GM12864 (cell line): ENCODE data around the gene PCED1B.
A peak's percentile ranks its signal among the peaks of the same experiment; 100 is the strongest.

Experiments used
- DNase-seq: peaks from one replicate; pipeline ENCODE4 v3.0.0-alpha.2; 2011; ENCODE audit warnings: low read depth
- H3K4me3 ChIP-seq: 2 replicates; pipeline ENCODE4 v1.5.1; 2011; ENCODE audit warnings: mild to moderate bottlenecking, low read depth, low read length, control low read depth
- TF ChIP-seq, protein P1 (sequence below): IDR thresholded peaks from 2 replicates; pipeline ENCODE4 v1.5.1; 2011; ENCODE audit warnings: low read depth, mild to moderate bottlenecking, moderate library complexity, low read length, control low read depth, inconsistent platforms; ENCODE audit errors: missing control alignments

PCED1B gene

DNA sequence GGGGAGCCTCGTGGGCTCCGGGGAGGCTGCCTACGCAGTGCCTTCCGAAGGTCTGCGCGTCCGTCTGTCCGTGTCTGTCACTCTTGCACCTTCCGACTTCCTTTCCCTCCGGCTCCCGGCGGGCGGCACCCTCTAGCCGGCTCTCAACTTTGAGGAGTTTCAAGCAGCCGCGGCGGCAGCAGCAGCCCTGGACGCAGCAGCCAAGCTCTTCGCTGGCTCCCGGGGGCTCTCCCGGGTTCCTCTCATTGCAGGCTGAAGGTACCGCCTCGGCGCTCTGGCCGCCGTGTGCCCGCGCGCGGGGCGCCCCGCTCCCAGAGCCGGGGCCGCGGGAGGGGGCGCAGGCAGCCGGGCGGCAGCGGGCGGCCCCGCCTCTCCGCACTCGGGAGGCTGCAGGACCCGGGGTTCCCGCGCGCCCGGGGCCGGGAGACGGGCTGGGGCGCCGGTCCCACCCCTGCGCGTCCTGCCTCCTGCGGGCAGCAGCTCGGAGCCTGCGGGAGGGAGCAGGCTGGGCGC lies at the start of gene PCED1B, which contains the start of gene AMIGO2:
PCED1B (plus strand) TSS at position 154 of the 513 bp plus-strand sequence. CDS start 155,443 bp downstream, outside the sequence.
AMIGO2 (minus strand) TSS at position 492 of the 513 bp plus-strand sequence. CDS start 957 bp downstream, outside the sequence.
- no peak for DNase-seq
- peak within 1 kb of the TSS; percentile 53 for H3K4me3 ChIP-seq
- TF ChIP-seq, protein P1, sequence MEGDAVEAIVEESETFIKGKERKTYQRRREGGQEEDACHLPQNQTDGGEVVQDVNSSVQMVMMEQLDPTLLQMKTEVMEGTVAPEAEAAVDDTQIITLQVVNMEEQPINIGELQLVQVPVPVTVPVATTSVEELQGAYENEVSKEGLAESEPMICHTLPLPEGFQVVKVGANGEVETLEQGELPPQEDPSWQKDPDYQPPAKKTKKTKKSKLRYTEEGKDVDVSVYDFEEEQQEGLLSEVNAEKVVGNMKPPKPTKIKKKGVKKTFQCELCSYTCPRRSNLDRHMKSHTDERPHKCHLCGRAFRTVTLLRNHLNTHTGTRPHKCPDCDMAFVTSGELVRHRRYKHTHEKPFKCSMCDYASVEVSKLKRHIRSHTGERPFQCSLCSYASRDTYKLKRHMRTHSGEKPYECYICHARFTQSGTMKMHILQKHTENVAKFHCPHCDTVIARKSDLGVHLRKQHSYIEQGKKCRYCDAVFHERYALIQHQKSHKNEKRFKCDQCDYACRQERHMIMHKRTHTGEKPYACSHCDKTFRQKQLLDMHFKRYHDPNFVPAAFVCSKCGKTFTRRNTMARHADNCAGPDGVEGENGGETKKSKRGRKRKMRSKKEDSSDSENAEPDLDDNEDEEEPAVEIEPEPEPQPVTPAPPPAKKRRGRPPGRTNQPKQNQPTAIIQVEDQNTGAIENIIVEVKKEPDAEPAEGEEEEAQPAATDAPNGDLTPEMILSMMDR: peak; percentile 39

- no peak overlapping the region for H3K4me3 ChIP-seq
- DNase-seq: no peak
- TF ChIP-seq, protein P1: no peak
Measured at GRCh38 chr12:47029903-47030302, 49.5 kb upstream of the PCED1B start.

- TF ChIP-seq, protein P1: peak; percentile 27
- DNase-seq: peak; percentile 7
- H3K4me3 ChIP-seq: no peak overlapping the region
Measured at GRCh38 chr12:47032644-47033043, 46.8 kb upstream of the PCED1B start.

DNA sequence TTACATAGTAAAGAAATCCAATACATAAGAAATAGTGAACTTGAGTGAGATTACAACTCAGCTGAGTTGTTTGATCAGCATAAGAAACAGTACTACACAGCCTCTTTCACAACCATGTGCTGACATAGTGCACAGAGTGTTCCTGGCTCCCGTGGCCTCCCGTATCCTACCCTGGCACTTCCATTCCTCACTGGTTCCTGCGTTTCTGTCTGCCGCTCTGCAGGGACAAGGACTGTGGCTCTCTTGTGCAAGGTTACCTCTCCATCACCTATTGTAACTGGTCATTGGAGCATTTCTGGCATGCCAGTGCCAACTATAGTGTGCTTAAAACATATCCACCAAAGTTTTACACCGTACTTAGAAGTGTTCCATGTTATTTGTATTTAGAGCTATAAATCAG lies 46.3 kb upstream of the PCED1B start:
- DNase-seq: no peak
- TF ChIP-seq, protein P1: no peak
- H3K4me3 ChIP-seq: no peak overlapping the region

- no peak overlapping the region for H3K4me3 ChIP-seq
- TF ChIP-seq, protein P1: no peak
- no peak for DNase-seq
Measured at GRCh38 chr12:47033789-47034555, 45.4 kb upstream of the PCED1B start.

DNA sequence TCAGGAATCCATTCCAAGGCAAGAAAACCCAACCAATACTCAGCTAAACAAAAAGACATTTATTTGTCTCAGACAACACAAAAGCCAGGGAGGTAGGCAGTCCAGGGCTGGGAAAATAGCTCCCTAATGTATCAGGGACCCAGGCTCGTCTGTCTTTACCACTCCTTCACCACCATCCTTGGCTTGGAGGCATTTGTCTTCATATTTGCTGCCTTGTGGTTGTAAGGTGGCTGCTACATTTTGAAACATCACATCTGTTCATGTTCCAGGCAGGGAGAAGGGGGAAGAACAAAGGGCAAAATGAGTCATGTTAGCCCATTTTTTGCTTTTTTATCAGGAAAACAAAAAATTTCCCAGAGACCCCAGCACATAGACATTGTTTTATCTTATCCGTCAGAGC lies 44.8 kb upstream of the PCED1B start:
- no peak for DNase-seq
- TF ChIP-seq, protein P1: no peak
- H3K4me3 ChIP-seq: no peak overlapping the region

GRCh38 chr12:47035484-47035883 lies 43.9 kb upstream of the PCED1B start:
- no peak for DNase-seq
- TF ChIP-seq, protein P1: no peak
- no peak overlapping the region for H3K4me3 ChIP-seq
